Neural progenitor cell (in vitro differentiated cells): Measurements from ENCODE around the gene CHMP2A. TPM values are rescaled to one million over a fixed set of nuclear protein-coding genes. Genes with fewer than 3 reads are reported as not detected.
A peak's percentile ranks its signal among the peaks of the same experiment; 100 is the strongest.

Source experiments
- DNase-seq: peaks from one replicate; pipeline ENCODE4 v3.0.0-alpha.2; 2016; ENCODE audit warnings: low spot score
- H2AFZ ChIP-seq: fragments of 200-600 bp; sonication (generic); replicated peaks from 2 replicates; pipeline ENCODE4 v1.6.1; 2016; ENCODE audit warnings: antibody characterized with exemption
- H3F3A ChIP-seq: fragments of 200-600 bp; sonication (generic); 2 replicates; pipeline ENCODE4 v1.6.1; 2016; ENCODE audit warnings: antibody characterized with exemption, low read depth
- H3K27ac ChIP-seq: fragments of 200-600 bp; sonication (generic); 2 replicates; pipeline ENCODE4 v1.5.1; 2016; ENCODE audit warnings: mild to moderate bottlenecking
- H3K27me3 ChIP-seq: fragments of 200-600 bp; sonication (generic); 2 replicates; pipeline ENCODE4 v1.6.1; 2016; ENCODE audit warnings: mild to moderate bottlenecking, moderate library complexity
- H3K36me3 ChIP-seq: fragments of 200-600 bp; sonication (generic); 2 replicates; pipeline ENCODE4 v1.5.1; 2016
- H3K4me1 ChIP-seq: fragments of 200-600 bp; sonication (generic); 2 replicates; pipeline ENCODE4 v1.6.1; 2016; ENCODE audit warnings: mixed run types
- H3K4me2 ChIP-seq: fragments of 200-600 bp; sonication (generic); 2 replicates; pipeline ENCODE4 v1.6.1; 2016
- H3K4me3 ChIP-seq: fragments of 200-600 bp; sonication (generic); 2 replicates; pipeline ENCODE4 v1.5.1; 2016
- H3K79me2 ChIP-seq: fragments of 200-600 bp; sonication (generic); 2 replicates; pipeline ENCODE4 v1.6.1; 2016; ENCODE audit warnings: low read depth
- H3K9ac ChIP-seq: fragments of 200-600 bp; sonication (generic); 2 replicates; pipeline ENCODE4 v1.6.1; 2016
- H3K9me3 ChIP-seq: fragments of 200-600 bp; sonication (generic); 2 replicates; pipeline ENCODE4 v1.5.1; 2016; ENCODE audit warnings: low read depth
- H4K20me1 ChIP-seq: fragments of 200-600 bp; sonication (generic); 2 replicates; pipeline ENCODE4 v1.6.1; 2016; ENCODE audit warnings: low read depth
- H3K27ac Mint-ChIP-seq: 3 replicates; pipeline ENCODE4 v1.8.0; 2021; ENCODE audit warnings: mixed read lengths
- H3K27me3 Mint-ChIP-seq: 2 replicates; pipeline ENCODE4 v1.8.0; 2022; ENCODE audit warnings: low read depth, mild to moderate bottlenecking, inconsistent platforms, moderate library complexity, mixed read lengths; ENCODE audit not compliant: insufficient read depth
- H3K36me3 Mint-ChIP-seq: 3 replicates; pipeline ENCODE4 v1.8.0; 2021; ENCODE audit warnings: mixed read lengths
- H3K4me1 Mint-ChIP-seq: 3 replicates; pipeline ENCODE4 v1.8.0; 2021; ENCODE audit warnings: mixed read lengths
- H3K4me3 Mint-ChIP-seq: 3 replicates; pipeline ENCODE4 v1.8.0; 2021; ENCODE audit warnings: mild to moderate bottlenecking, moderate library complexity, mixed read lengths
- H3K9me3 Mint-ChIP-seq: 3 replicates; pipeline ENCODE4 v1.8.0; 2020; ENCODE audit warnings: mixed read lengths
- EZH2 ChIP-seq: fragments of 200-600 bp; sonication (generic); IDR thresholded peaks from 2 replicates; pipeline ENCODE4 v1.6.1; 2017; ENCODE audit warnings: antibody characterized with exemption, mild to moderate bottlenecking, moderate library complexity
- EZH2phosphoT487 ChIP-seq: fragments of 200-600 bp; sonication (generic); IDR thresholded peaks from 2 replicates; pipeline ENCODE4 v1.6.1; 2017; ENCODE audit warnings: antibody characterized with exemption
- total RNA-seq: library from RNA; depleted of rRNA; stranded (reverse); fragments of >200 nt; gene quantifications from 2 replicates; pipeline ENCODE4 v1.2.3, GENCODE V29; 2015; ENCODE audit warnings: low replicate concordance
- TF ChIP-seq, protein P1 (sequence below): fragments of 200-600 bp; sonication (generic); IDR thresholded peaks from 2 replicates; pipeline ENCODE4 v1.5.1; 2017; ENCODE audit warnings: antibody characterized with exemption, mild to moderate bottlenecking

Gene CHMP2A
- total RNA-seq, 1 donor from 2014 or later: 148 TPM

DNA sequence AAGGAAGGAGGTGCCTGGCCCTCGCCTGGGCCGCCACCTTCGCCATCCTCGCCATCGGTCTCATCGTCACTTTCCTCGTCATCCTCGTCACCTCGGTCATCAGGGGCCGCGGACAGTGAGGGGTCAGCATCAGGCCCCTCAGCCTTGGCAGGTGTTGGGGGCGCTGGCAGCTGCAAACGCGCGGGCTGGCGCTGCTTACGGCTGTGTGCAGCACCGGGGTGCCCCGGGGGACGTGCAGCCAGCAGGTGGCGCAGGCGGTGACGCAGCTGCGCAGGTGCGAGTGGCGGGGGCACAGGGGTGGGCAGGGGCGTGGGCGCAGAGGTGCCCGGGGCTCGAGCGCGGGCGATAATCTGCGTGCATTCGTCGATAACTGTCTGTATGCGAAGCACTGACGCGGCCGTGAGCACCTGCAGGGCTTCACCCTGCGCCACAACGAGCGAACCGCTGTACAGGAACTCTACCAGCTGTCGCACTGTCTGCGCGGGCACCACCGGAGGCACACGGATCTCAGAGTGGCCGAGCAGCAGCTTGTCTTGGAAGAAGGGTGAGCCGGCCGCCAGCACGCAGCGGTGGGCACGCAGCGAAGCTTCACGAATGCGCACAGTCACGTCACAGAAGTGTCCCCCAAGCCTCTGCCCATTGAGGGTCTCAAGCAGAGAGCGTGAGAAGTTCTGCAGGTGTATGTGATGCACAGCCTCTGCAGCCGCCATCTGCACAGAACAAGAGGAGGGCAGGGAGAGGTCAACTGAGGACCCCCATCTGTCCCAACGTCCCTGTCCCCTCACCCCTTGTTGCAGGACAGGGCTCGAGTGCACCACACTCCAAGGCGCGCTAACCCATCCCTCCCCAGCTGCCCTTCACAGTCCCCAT is 37.7 kb downstream of the CHMP2A start:
- H3K36me3 ChIP-seq: no peaks in the 10 kb centered on the region
- H4K20me1 ChIP-seq: peaks cover 8% of the 10 kb centered on the region
- H3K36me3 Mint-ChIP-seq: peaks cover 13% of the 10 kb centered on the region
- H3F3A ChIP-seq: peaks cover 51% of the 10 kb centered on the region
- H3K27me3 Mint-ChIP-seq: peaks cover 8% of the 10 kb centered on the region
- H3K9me3 ChIP-seq: no peaks in the 10 kb centered on the region
- peaks cover 49% of the 10 kb centered on the region for H3K79me2 ChIP-seq
- H3K4me3 Mint-ChIP-seq: no peak overlapping the region
- no peaks in the 10 kb centered on the region for H3K9me3 Mint-ChIP-seq
- no peak overlapping the region for H2AFZ ChIP-seq
- peaks cover 16% of the 10 kb centered on the region for H3K4me1 ChIP-seq
- no peak overlapping the region for H3K4me3 ChIP-seq
- H3K27ac ChIP-seq: no peak overlapping the region
- DNase-seq: no peak
- TF ChIP-seq EZH2phosphoT487: no peak
- TF ChIP-seq, protein P1, sequence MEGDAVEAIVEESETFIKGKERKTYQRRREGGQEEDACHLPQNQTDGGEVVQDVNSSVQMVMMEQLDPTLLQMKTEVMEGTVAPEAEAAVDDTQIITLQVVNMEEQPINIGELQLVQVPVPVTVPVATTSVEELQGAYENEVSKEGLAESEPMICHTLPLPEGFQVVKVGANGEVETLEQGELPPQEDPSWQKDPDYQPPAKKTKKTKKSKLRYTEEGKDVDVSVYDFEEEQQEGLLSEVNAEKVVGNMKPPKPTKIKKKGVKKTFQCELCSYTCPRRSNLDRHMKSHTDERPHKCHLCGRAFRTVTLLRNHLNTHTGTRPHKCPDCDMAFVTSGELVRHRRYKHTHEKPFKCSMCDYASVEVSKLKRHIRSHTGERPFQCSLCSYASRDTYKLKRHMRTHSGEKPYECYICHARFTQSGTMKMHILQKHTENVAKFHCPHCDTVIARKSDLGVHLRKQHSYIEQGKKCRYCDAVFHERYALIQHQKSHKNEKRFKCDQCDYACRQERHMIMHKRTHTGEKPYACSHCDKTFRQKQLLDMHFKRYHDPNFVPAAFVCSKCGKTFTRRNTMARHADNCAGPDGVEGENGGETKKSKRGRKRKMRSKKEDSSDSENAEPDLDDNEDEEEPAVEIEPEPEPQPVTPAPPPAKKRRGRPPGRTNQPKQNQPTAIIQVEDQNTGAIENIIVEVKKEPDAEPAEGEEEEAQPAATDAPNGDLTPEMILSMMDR: peak; percentile 34
- no peak for TF ChIP-seq EZH2
- H3K27me3 ChIP-seq: no peaks in the 10 kb centered on the region
- no peak overlapping the region for H3K4me2 ChIP-seq
- no peak overlapping the region for H3K9ac ChIP-seq
- H3K27ac Mint-ChIP-seq: no peak overlapping the region
- H3K4me1 Mint-ChIP-seq: peaks cover 33% of the 10 kb centered on the region

DNA sequence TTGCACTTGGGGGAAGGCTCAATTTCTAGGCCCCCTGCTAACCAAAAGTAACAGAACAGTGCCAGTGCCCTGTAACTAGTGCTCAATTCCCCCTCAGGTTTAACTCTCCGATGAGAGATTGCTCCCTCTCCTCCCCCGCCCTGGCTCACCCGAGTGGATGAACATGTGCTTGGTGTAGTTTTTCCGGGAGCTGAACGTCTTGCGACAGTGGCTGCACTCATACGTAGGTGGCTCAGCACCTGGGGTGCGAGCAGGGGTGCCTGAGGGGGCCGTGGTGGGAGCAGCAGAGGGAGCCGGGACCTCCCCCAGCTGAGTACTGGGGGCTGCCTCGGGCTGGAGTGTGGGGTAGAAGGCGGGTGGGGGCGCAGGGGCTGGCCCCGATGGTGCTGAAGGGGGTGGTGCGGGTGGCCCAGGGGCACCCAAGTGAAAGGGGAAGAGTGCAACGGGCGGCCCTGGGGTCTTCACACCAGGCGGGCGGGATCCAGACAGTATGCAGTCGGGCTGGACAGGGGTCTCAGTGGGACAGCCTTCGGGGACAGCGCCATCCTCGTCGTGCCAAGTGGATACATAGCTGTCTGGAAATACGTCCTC is 38.6 kb downstream of the CHMP2A start:
- Mint-ChIP-seq H3K27me3 (peaks cover 8% of the 10 kb centered on the region), H3K27ac (no peak overlapping the region), H3K36me3 (peaks cover 13% of the 10 kb centered on the region), H3K4me1 (peaks cover 30% of the 10 kb centered on the region), H3K4me3 (no peak overlapping the region), H3K9me3 (no peaks in the 10 kb centered on the region)
- Histone ChIP-seq H3K9ac (no peak overlapping the region), H3F3A (peaks cover 47% of the 10 kb centered on the region), H3K79me2 (peaks cover 49% of the 10 kb centered on the region), H3K4me1 (peaks cover 16% of the 10 kb centered on the region), H2AFZ (no peak overlapping the region), H3K4me3 (no peak overlapping the region), H4K20me1 (peaks cover 8% of the 10 kb centered on the region), H3K27me3 (no peaks in the 10 kb centered on the region), H3K27ac (no peak overlapping the region), H3K9me3 (no peaks in the 10 kb centered on the region), H3K4me2 (no peak overlapping the region), H3K36me3 (no peaks in the 10 kb centered on the region)
- TF ChIP-seq, protein P1: no peak
- TF ChIP-seq EZH2: no peak
- no peak for TF ChIP-seq EZH2phosphoT487
- no peak for DNase-seq

DNA sequence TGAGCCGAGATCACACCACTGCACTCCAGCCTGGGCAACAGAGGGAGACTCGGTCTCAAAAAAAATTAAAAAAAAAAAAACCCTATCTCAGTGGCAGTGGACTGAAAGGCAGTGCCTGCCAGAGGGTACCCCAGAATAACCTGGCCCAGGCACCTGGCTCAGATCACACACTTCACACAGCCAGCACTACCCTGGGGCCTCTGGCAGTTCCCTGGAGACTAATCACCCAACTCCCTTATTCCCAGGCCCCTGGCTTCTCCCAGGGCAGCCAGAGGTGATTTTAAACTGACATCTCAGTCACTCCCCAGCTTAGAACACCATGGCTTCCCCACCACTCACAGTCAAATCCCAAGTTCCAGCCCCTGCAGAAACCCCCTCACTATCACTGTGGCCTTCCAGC is 39.6 kb downstream of the CHMP2A start:
- H4K20me1 ChIP-seq: peaks cover 8% of the 10 kb centered on the region
- peak overlapping the region; percentile 52 for H3K4me3 Mint-ChIP-seq
- H3K4me1 ChIP-seq: peaks cover 13% of the 10 kb centered on the region
- H3K27ac Mint-ChIP-seq: peak overlapping the region; percentile 39
- H2AFZ ChIP-seq: no peak overlapping the region
- H3K79me2 ChIP-seq: peaks cover 45% of the 10 kb centered on the region
- DNase-seq: no peak
- H3K27me3 Mint-ChIP-seq: peaks cover 8% of the 10 kb centered on the region
- H3K27me3 ChIP-seq: no peaks in the 10 kb centered on the region
- peaks cover 40% of the 10 kb centered on the region for H3F3A ChIP-seq
- H3K36me3 ChIP-seq: no peaks in the 10 kb centered on the region
- H3K9me3 Mint-ChIP-seq: no peaks in the 10 kb centered on the region
- peaks cover 27% of the 10 kb centered on the region for H3K4me1 Mint-ChIP-seq
- no peaks in the 10 kb centered on the region for H3K9me3 ChIP-seq
- H3K36me3 Mint-ChIP-seq: peaks cover 13% of the 10 kb centered on the region
- peak overlapping the region; percentile 29 for H3K27ac ChIP-seq
- no peak for TF ChIP-seq EZH2
- TF ChIP-seq EZH2phosphoT487: no peak
- TF ChIP-seq, protein P1: no peak
- no peak overlapping the region for H3K9ac ChIP-seq
- H3K4me3 ChIP-seq: no peak overlapping the region
- no peak overlapping the region for H3K4me2 ChIP-seq
